SIG-M5 treated with dmso at 0.1 percent for 504 hours (cell line): ENCODE measurements around the gene ZFPM1.

Source experiments
- DNase-seq: peaks from one replicate; lab custom pipeline; 2025; ENCODE audit not compliant: unreplicated experiment; lab: John Stamatoyannopoulos, UW

Gene ZFPM1

DNA sequence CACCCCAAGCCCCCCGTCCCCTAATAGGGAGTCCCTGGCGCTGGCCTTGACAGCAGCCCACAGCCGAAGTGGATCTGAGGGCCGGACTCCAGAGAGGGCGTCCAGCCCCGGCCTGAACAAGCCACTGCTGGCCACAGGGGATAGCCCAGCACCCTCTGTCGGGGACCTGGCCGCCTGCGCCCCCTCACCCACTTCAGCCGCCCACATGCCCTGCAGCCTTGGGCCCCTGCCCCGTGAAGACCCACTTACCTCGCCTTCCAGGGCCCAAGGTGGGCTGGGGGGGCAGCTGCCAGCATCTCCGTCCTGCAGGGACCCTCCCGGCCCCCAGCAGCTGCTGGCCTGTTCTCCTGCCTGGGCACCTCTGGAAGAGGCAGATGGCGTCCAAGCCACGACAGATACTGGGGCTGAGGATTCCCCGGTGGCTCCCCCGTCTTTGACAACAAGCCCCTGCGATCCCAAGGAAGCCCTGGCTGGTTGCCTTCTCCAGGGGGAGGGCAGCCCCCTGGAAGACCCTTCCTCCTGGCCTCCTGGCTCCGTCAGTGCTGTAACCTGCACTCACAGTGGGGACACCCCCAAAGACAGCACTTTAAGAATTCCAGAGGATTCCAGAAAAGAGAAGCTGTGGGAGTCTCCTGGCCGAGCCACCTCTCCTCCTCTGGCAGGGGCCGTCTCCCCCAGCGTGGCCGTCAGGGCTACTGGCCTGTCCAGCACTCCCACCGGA lies 19.3 kb upstream of the ZFPM1 start:
- no peak for DNase-seq

DNA sequence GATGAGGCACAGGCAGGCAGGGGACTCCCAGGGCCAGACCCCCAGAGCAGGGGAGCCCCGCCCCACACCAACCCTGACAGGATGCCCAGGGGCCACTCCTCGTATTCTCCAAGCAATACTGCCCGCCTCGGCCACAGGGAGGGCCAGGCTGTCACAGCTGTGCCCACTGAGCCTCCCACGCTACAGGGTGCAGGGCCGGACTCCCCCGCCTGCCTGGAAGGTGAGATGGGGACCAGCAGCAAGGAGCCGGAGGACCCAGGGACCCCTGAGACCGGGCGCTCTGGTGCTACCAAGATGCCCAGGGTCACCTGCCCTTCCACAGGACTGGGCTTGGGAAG lies 18.8 kb upstream of the ZFPM1 start:
- no peak for DNase-seq

DNA sequence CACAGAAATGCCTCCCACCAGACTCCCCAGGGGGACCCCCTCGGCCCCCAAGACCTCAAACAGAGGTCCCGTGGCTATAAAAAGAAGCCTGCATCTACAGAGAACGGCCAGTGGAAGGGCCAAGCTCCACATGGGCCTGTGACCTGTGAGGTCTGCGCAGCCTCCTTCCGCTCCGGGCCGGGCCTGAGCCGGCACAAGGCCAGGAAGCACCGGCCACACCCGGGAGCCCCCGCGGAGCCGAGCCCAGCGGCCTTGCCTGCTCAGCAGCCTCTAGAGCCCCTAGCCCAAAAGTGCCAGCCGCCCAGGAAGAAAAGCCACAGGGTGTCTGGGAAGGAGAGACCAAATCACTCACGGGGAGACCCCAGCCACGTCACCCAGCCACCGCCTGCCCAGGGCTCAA lies 18.3 kb upstream of the ZFPM1 start:
- no peak for DNase-seq

DNA sequence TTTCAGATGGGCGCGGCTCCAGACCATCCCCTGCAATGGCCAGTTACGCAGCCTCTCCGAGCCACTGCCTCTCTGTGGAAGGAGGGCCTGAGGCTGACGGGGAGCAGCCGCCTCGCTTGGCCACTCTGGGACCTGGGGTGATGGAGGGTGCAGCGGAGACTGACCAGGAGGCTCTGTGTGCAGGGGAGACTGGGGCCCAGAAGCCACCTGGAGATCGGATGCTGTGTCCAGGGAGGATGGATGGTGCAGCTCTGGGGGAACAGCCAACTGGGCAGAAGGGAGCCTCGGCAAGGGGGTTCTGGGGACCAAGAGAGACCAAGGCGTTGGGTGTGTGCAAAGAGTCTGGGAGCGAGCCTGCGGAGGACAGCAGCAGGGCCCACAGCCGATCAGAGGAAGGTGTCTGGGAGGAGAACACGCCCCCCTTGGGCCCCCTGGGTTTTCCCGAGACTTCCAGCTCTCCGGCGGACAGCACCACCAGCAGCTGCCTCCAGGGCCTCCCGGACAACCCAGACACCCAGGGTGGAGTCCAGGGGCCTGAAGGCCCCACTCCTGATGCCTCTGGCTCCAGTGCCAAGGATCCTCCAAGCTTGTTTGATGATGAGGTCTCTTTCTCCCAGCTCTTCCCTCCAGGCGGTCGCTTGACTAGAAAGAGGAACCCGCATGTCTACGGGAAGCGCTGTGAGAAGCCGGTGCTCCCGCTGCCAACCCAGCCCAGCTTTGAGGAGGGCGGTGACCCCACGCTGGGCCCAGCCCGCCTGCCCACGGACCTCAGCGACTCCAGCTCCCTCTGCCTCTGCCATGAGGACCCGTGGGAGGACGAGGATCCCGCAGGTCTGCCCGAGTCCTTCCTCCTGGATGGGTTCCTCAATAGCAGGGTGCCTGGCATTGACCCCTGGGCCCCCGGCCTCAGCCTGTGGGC lies 17.4 kb upstream of the ZFPM1 start:
- DNase-seq = peak; percentile 7

DNA sequence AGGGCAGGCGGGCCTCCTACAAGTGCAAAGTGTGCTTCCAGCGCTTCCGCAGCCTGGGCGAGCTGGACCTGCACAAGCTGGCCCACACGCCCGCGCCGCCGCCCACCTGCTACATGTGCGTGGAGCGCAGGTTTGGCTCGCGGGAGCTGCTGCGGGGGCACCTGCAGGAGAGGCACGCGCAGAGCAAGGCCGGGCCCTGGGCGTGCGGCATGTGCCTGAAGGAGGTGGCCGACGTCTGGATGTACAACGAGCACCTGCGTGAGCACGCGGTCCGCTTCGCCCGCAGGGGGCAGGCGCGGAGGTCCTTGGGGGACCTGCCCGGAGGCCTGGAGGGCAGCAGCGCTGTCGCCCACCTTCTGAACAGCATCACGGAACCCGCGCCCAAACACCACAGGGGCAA lies 16.3 kb upstream of the ZFPM1 start:
- DNase-seq = no peak

DNA sequence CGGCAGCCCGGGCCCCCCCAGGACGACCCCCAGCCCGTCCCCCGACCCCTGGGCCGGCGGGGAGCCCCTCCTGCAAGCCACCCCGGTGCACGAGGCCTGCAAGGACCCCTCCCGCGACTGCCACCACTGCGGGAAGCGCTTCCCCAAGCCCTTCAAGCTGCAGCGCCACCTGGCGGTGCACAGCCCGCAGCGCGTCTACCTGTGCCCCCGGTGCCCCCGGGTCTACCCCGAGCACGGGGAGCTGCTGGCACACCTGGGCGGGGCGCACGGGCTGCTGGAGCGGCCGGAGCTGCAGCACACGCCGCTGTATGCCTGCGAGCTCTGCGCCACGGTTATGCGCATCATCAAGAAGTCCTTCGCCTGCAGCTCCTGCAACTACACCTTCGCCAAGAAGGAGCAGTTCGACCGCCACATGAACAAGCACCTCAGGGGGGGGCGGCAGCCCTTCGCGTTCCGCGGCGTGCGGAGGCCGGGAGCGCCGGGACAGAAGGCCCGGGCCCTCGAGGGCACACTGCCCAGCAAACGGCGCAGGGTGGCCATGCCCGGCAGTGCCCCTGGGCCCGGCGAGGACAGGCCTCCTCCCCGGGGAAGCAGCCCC lies 15.6 kb upstream of the ZFPM1 start:
- DNase-seq = peak; percentile 22

DNA sequence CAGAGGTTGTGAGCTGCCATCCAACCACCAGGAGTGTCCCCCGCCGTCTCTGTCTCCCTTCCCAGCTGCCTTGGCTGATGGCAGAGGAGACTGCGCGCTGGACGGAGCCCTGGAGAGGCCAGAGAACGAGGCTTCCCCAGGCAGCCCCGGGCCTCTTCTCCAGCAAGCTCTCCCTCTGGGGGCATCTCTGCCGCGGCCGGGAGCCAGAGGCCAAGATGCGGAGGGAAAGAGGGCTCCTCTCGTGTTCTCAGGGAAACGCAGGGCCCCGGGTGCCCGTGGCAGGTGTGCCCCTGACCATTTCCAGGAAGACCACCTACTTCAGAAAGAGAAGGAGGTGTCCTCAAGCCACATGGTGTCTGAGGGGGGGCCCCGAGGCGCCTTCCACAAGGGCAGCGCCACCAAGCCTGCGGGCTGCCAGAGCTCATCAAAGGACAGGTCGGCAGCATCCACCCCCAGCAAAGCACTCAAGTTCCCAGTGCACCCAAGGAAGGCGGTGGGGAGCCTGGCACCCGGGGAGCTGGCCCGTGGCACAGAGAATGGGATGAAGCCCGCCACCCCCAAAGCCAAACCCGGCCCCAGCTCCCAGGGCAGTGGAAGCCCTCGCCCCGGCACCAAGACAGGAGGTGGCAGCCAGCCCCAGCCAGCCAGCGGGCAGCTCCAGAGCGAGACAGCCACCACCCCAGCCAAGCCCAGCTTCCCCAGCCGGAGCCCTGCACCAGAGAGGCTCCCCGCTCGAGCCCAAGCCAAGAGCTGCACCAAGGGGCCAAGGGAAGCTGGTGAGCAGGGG lies 14.8 kb upstream of the ZFPM1 start:
- DNase-seq = no peak

DNA sequence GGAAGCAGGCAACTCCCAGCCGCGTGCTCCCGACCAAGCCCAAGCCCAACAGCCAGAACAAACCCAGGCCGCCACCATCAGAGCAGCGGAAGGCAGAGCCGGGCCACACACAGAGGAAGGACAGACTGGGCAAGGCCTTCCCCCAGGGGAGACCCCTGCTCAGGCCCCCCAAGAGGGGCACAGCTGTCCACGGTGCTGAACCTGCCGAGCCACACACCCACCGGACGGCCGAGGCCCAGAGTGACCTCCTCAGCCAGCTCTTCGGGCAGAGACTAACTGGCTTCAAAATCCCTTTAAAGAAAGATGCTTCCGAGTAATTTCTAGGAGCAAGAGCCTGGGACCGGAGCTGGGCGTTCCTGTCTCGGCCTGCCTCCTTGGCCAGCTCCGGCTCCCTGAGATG lies 14.1 kb upstream of the ZFPM1 start:
- no peak for DNase-seq

DNA sequence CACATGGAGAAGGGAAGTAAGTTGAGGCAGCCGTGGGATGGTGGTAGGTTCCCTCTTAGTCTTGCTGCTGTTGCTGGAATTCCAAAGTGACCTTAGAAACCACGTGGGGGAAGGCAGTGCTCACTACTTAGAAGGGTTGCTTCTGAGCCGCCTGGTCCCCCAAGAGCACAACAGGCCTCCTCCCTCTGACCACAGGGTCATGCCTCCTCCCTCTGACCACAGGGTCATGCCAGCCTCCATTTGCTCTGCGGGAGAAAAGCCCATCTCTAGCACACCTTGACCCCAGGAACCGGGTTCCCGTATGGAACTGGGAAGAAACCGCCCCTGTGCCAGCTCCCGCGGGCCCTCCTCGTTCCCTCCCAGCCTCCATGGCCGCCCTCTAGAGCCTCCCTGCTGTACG lies 13.4 kb upstream of the ZFPM1 start:
- no peak for DNase-seq

DNA sequence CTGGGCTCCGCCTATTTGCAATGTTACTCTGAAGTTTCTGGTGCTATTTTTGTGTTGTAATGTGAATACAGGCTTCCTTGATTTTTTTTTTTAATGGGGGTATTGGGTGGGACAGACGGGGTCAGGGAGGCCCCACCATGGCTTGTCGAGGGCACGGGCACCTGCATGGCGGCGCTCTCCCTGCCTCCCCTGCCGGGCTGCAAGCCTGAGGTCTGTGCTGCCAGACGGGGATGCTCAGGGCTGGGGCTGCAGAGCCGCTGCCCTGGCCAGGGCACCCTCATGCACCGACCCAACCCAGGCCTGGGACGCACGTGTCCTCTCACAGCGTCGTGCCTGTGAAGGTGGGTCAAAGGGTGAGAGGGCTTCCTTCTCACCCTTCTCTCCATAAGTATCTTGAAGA lies 13.0 kb upstream of the ZFPM1 start:
- no peak for DNase-seq

DNA sequence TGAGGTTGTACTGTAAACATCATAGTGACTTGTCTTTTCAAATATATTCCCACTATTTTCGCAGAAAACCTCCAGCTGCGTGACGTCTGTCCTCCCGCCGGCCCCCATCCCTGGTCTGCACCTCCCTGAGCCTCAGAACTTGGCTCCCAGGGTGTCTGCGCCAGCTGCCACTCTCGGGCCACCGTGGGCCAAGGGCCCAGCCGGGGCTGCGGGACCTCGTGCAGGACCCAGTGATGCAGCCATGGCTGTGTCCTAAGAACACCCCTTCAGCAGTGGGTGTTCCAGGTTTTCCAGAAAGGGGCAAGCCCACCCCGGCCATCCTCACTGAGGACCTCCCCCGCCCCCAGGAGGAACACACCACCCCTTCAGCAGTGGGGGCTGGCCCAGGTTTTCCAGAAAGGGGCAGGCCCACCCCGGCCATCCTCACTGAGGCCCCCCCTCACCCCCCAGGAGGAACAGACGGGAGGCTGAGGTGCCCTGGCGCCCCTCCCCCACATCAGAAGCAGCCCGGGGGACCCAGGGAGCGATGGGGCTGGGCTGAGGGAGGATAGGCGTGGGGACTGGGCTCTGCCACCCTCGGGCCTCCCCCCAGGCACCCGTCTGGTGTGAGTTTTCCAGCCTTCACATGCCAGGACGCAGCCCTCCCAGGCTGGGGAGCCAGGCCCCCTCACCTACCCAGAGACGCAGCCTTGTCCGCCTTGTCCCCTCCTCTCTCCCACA lies 12.2 kb upstream of the ZFPM1 start:
- DNase-seq = no peak

DNA sequence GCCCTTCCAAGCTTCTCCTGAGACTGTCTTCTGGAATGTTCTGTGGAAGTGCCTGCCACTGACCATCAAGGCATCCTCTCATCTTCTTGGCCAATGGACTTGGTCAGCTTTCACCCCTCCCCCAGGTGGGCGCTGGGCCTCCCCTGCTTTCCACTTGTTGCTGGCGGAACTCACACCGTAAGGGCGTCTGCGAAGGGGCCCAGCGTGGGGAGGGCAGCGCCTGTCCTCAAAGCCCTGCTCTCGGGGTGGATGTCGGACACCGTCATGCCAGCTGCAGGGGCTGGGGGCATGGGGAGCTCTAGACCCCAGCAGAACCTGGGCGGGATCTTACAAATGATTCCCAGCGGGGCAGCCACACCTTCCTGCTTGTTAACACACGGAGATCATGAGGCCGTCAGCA lies 11.6 kb upstream of the ZFPM1 start:
- no peak for DNase-seq

DNA sequence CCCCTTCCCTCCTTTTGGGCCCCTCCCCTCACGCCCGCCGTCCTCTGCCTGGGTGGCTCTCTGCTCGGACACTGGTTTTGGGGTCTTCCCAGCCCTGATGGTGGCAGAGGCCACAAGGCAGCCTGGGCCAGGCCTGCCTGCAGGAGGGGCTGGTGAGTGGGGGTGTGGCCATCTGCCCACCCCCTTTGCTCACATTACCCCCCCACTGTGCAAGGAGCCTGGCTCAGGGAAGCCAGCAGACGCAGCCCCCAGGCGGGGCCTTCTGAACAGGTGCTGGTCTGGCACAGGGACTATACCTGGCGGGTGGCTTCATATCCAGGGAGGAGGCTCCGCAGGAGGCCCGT lies 10.7 kb upstream of the ZFPM1 start:
- no peak for DNase-seq

DNA sequence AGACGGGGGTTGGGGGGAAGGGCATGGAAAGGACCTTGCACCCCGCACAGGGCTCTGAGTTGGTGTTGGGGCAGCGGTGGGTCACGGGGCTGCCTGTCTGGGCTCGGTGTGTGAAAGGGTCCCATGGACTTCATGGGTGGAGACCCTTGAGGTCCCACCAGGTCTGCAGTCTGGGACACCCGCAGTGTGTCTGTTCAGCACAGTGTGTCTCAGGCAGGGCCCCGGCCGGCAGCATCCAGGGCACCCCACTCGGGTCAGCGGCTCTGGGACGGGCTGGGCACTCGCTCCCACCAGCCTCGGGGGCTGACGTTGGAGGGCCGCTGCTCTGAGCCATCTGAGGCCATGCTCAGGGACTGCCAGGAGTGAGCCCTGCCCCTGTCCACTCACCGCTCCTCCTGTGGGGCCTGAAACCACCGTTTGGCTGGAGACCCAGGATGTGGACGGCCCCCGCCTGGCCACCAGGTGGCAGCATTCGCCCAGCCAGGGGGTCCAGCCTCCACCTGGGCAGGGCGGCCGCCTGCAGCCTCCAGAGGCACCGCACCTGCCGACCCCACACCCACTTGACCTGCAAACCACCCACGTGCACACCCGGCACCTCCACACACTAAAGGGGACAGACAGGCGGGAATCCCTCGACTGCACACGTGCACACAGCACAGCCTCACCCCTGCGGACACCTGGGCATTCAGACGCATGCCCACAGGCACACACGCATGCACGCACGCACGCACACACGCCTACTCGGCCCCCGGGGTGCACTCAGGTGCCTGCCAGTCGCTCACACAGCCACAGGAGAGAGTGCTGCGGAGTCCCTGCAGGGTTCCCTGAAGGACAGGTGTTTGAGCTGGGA lies 10.1 kb upstream of the ZFPM1 start:
- peak; percentile 34 for DNase-seq

DNA sequence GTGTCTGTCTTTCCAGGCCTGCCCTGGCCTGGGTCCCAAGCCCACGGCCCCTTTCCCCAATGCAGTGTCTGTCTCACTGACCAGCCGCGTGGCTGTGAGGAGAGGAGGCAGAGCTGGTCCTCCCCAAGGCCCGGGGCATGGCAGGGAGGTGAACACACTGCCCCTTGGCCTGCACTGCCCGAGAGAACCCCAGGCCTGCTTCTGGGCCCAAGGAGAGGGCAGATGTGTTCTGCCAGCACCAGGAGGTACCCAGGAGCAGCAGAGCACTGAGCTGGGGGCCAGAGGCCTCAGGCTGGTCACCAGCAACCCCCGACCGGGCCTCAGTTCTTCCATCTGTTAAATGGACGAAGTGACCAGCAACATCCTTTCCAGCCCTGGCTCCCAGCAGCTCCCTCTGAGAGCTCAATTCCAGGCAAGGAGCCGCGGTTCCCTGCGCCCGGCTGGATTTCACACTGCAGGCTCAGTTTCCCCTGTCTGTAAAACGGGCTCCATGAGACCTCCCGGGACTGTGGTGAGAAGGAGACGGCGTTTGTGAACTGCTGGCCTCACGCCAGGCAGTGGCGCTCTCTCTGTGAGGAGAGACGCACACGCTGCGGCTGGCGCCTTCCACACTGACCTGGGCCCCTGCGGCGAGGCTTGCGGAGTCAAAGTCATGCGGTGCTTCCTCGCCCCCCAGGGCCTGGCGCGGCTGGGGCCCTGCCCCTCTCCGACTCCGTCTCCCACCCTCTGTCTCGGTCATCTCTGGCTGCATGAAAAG lies 8.1 kb upstream of the ZFPM1 start:
- DNase-seq = no peak

DNA sequence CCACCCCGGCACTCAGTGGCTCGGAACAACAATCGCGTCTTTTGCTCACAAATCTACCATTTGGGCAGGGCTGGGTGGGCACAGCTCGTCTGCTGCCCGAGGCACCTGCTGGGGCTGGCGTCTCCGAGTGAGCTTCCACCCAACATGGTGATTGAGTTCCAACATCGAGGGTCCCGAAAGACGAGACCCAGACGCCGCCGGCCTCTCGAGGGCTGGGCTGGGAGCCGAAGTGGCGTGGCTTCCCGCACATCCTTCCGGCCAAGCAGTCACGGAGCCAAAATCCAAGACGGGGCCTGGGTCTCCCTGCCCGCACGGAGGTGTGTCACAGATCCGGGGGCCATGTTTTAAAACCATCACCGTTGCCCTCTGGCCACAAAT lies 7.5 kb upstream of the ZFPM1 start:
- no peak for DNase-seq

DNA sequence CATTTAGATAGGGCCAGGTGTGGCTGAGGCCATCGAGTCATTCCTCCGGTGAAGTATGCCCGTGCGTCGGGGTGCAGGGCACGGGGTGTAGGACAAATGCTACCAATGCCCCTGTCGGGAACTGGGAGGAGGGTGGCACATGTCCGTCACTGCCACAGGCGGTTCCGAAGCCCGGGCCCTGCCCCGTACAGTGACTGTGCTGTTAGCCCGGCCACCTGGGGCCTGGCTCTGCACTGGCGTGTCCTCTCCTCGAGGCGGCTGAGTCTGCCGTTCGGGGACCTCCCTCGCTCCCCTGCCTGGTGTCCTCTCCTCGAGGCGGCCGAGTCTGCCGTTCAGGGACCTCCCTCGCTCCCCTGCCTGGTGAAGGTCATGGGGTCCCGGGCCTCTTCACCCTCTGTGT lies 7.0 kb upstream of the ZFPM1 start:
- DNase-seq = no peak

DNA sequence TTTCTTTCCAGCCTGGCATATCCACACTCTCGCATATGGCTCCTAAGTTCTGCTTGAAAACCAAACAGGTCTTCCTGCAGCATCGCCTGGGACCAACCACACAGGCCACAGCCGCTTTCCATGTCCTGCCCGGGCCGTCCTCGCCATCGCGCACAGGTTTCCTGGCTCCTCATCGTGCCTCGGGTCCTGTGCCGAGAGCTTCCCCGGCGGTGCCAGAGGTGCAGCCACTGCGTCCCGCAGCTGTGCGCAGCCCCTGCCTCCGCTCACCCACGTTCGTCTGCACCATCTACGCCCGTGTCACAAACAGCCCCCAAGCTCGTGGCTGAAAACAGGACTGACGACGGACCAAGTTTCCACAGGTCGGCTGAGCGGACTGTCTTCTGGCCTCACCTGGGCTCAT lies 6.3 kb upstream of the ZFPM1 start:
- no peak for DNase-seq

DNA sequence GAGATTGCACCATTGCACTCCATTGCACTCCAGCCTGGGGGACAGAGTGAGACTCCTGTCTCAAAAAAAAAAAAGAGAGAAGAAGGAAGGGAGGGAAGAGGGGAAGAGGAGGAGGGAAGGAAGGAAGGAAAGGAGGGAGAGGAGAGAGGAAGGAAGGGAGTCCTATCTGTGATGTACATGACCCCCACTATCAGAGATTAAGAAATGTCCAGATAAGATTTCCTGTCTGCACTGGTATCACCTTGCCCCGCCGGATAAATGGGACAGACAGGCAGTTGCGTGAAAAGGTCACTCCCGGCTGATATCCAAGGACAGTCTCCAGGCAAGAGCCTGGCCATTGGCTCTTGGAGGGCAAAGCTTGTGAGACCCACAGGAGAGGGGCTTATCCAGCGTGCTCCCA lies 5.2 kb upstream of the ZFPM1 start:
- no peak for DNase-seq
